H9 (cell line): ENCODE data around the gene MYMK. TPM values are rescaled to one million over a fixed set of nuclear protein-coding genes. Genes with fewer than 3 reads are reported as not detected.

Source experiments
- DNase-seq: peaks from one replicate; pipeline ENCODE4 v3.0.0-alpha.2; 2017
- H2AFZ ChIP-seq: one replicate; pipeline ENCODE4 v1.6.1; 2013; ENCODE audit warnings: mild to moderate bottlenecking, low read length, control low read depth, moderate library complexity
- H2AK5ac ChIP-seq: 2 replicates; pipeline ENCODE4 v1.6.1; 2013; ENCODE audit warnings: low read length, control low read depth, mixed read lengths; ENCODE audit not compliant: insufficient read length
- H2BK120ac ChIP-seq: one replicate; pipeline ENCODE4 v1.6.1; 2013; ENCODE audit warnings: low read depth, mild to moderate bottlenecking, low read length, control low read depth, inconsistent platforms; ENCODE audit not compliant: poor library complexity, severe bottlenecking
- H2BK12ac ChIP-seq: 2 replicates; pipeline ENCODE4 v1.6.1; 2013; ENCODE audit warnings: low read length, control low read depth, mixed read lengths, low read depth; ENCODE audit not compliant: insufficient read length
- H2BK15ac ChIP-seq: 2 replicates; pipeline ENCODE4 v1.6.1; 2013; ENCODE audit warnings: low read depth, low read length, control low read depth
- H2BK20ac ChIP-seq: one replicate; pipeline ENCODE4 v1.6.1; 2013; ENCODE audit warnings: low read depth, mild to moderate bottlenecking, low read length, control low read depth, inconsistent platforms; ENCODE audit not compliant: poor library complexity, severe bottlenecking
- H2BK5ac ChIP-seq: 2 replicates; pipeline ENCODE4 v1.6.1; 2013; ENCODE audit warnings: low read length, control low read depth, mixed read lengths; ENCODE audit not compliant: insufficient read length
- H3K14ac ChIP-seq: 2 replicates; pipeline ENCODE4 v1.6.1; 2013; ENCODE audit warnings: low read length, control low read depth; ENCODE audit not compliant: insufficient read depth
- H3K18ac ChIP-seq: 2 replicates; pipeline ENCODE4 v1.6.1; 2013; ENCODE audit warnings: low read depth, mild to moderate bottlenecking, mixed read lengths, low read length, control low read depth; ENCODE audit not compliant: insufficient read length
- H3K23ac ChIP-seq: 2 replicates; pipeline ENCODE4 v1.6.1; 2013; ENCODE audit warnings: low read length, control low read depth, mixed read lengths, low read depth; ENCODE audit not compliant: insufficient read length
- H3K23me2 ChIP-seq: 2 replicates; pipeline ENCODE4 v1.6.1; 2013; ENCODE audit warnings: low read depth, mild to moderate bottlenecking, mixed read lengths, low read length, control low read depth; ENCODE audit not compliant: insufficient read length, poor library complexity, severe bottlenecking
- H3K27ac ChIP-seq: 2 replicates; pipeline ENCODE4 v1.5.1; 2013; ENCODE audit warnings: low read length, control low read depth, mixed read lengths, low read depth; ENCODE audit not compliant: insufficient read length
- H3K27me3 ChIP-seq: 2 replicates; pipeline ENCODE4 v1.6.1; 2013; ENCODE audit warnings: low read length, control low read depth, inconsistent platforms; ENCODE audit not compliant: insufficient read depth
- H3K4ac ChIP-seq: 2 replicates; pipeline ENCODE4 v1.6.1; 2013; ENCODE audit warnings: low read depth, mild to moderate bottlenecking, control low read depth, inconsistent platforms, low read length, moderate library complexity
- H3K4me1 ChIP-seq: 2 replicates; pipeline ENCODE4 v1.6.1; 2013; ENCODE audit warnings: low read length, control low read depth, inconsistent platforms; ENCODE audit not compliant: insufficient read depth
- H3K4me2 ChIP-seq: 2 replicates; pipeline ENCODE4 v1.6.1; 2013; ENCODE audit warnings: low read length, control low read depth, mixed read lengths; ENCODE audit not compliant: insufficient read length, insufficient read depth
- H3K56ac ChIP-seq: 2 replicates; pipeline ENCODE4 v1.6.1; 2013; ENCODE audit warnings: low read depth, mild to moderate bottlenecking, mixed read lengths, low read length, control low read depth; ENCODE audit not compliant: insufficient read length
- H3K79me1 ChIP-seq: 2 replicates; pipeline ENCODE4 v1.6.1; 2013; ENCODE audit warnings: low read depth, mild to moderate bottlenecking, moderate library complexity, low read length, control low read depth, inconsistent platforms; ENCODE audit not compliant: insufficient read depth, poor library complexity, severe bottlenecking
- H3K79me2 ChIP-seq: 2 replicates; pipeline ENCODE4 v1.6.1; 2013; ENCODE audit warnings: low read length, control low read depth, inconsistent platforms; ENCODE audit not compliant: insufficient read depth
- H3K9ac ChIP-seq: 2 replicates; pipeline ENCODE4 v1.6.1; 2013; ENCODE audit warnings: low read length, control low read depth, mixed read lengths; ENCODE audit not compliant: insufficient read length; ENCODE audit errors: extremely low read depth
- H3K9me3 ChIP-seq: one replicate; pipeline ENCODE4 v1.6.1; 2013; ENCODE audit warnings: low read depth, low read length, inconsistent platforms; ENCODE audit not compliant: control insufficient read depth
- H3T11ph ChIP-seq: one replicate; pipeline ENCODE4 v1.6.1; 2013; ENCODE audit warnings: mild to moderate bottlenecking, low read length, control low read depth, inconsistent platforms
- H4K20me1 ChIP-seq: one replicate; pipeline ENCODE4 v1.6.1; 2013; ENCODE audit not compliant: control insufficient read depth, insufficient read length, insufficient read depth
- H4K5ac ChIP-seq: 2 replicates; pipeline ENCODE4 v1.6.1; 2013; ENCODE audit warnings: low read depth, mild to moderate bottlenecking, mixed read lengths, low read length, control low read depth; ENCODE audit not compliant: insufficient read length
- H4K8ac ChIP-seq: replicated peaks from 2 replicates; pipeline ENCODE4 v1.6.1; 2013; ENCODE audit warnings: low read length, control low read depth, mixed read lengths, low read depth; ENCODE audit not compliant: insufficient read length
- H4K91ac ChIP-seq: 2 replicates; pipeline ENCODE4 v1.6.1; 2013; ENCODE audit warnings: low read depth, mild to moderate bottlenecking, moderate library complexity, mixed read lengths, low read length, control low read depth; ENCODE audit not compliant: insufficient read length
- H3K27ac Mint-ChIP-seq, 3 experiments: 2 replicates in 2 of 3; 3 replicates in 1 of 3; pipeline ENCODE4 v1.8.0; 2020 to 2021; ENCODE audit warnings: mixed read lengths in 3 of 3, mild to moderate bottlenecking in 1 of 3, moderate library complexity in 1 of 3
- H3K27me3 Mint-ChIP-seq: 2 replicates; pipeline ENCODE4 v1.8.0; 2021; ENCODE audit warnings: low read depth, mild to moderate bottlenecking, moderate library complexity, mixed read lengths
- H3K36me3 Mint-ChIP-seq, 3 experiments: 2 replicates in 2 of 3; 3 replicates in 1 of 3; pipeline ENCODE4 v1.8.0; 2020 to 2021; ENCODE audit warnings: low read depth in 3 of 3, mixed read lengths in 3 of 3; ENCODE audit not compliant: insufficient read depth in 1 of 3
- H3K4me1 Mint-ChIP-seq, 2 experiments: 2 replicates each; pipeline ENCODE4 v1.8.0; 2020; ENCODE audit warnings: mixed read lengths in 2 of 2
- H3K4me3 Mint-ChIP-seq, 2 experiments: 2 replicates in 1 of 2; 3 replicates in 1 of 2; pipeline ENCODE4 v1.8.0; 2020 to 2021; ENCODE audit warnings: mild to moderate bottlenecking in 2 of 2, mixed read lengths in 2 of 2, moderate library complexity in 1 of 2
- H3K9me3 Mint-ChIP-seq, 2 experiments: 2 replicates in 1 of 2; 3 replicates in 1 of 2; pipeline ENCODE4 v1.8.0; 2020; ENCODE audit warnings: mild to moderate bottlenecking in 2 of 2, mixed read lengths in 2 of 2, moderate library complexity in 1 of 2
- WGBS: extraction: QIAGEN DNeasy Blood & Tissue Kit; methylation state at CpG from one replicate; pipeline ENCODE4 v1.1.7; 2013; ENCODE audit warnings: missing lambda C conversion rate, low lambda C conversion rate, mixed read lengths; ENCODE audit not compliant: insufficient read length; ENCODE audit errors: extremely low coverage; 5-methylcytosine and 5-hydroxymethylcytosine counted together
- total RNA-seq: library from RNA; stranded (reverse); gene quantifications from 2 replicates; pipeline ENCODE4 v1.2.1, GENCODE V29; 2021
- TF ChIP-seq, protein P1 (sequence below): fragments of 200-600 bp; sonication (generic); conservative IDR thresholded peaks from 3 replicates; pipeline ENCODE4 v1.8.0; 2021; ENCODE audit warnings: antibody characterized with exemption, mild to moderate bottlenecking

MYMK gene
- total RNA-seq, 1 experiment from 2014 or later, result not detected

DNA sequence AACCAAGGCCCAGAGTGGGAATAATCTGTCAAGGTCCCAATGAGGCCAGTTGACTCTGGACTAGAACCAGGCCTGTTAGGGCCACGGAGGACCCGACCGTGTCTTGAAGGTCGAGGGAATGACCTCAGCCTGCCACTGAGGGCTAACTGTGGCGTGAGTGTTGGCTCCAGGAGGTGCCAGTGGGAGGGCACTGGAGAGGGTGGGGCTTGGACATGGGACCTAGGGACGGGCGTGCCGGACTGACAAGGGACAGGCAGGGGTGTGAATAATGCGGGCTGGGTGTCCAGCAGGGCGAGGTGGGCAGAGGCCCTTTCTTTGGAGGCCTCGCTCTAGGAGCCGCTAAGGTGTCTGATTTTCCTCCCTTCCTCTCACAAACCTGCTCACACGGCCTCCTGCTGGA, 17.2 kb upstream of the MYMK start:
- no peak overlapping the region for H4K5ac ChIP-seq
- H3K4me3 Mint-ChIP-seq, result no peak overlapping the region
- no peaks in the 10 kb centered on the region for H3K79me2 ChIP-seq
- H2BK120ac ChIP-seq, result no peak overlapping the region
- no peak overlapping the region for H2BK12ac ChIP-seq
- H3K27ac ChIP-seq, result no peak overlapping the region
- H2BK20ac ChIP-seq, result no peak overlapping the region
- H4K91ac ChIP-seq, result no peak overlapping the region
- H3K4me2 ChIP-seq, result no peak overlapping the region
- H2BK15ac ChIP-seq, result no peak overlapping the region
- no peak for DNase-seq
- peaks cover 2% of the 10 kb centered on the region for H3K27me3 Mint-ChIP-seq
- H3K56ac ChIP-seq, result no peak overlapping the region
- H3K79me1 ChIP-seq, result no peaks in the 10 kb centered on the region
- no peak overlapping the region for H2AFZ ChIP-seq
- H3K14ac ChIP-seq, result no peak overlapping the region
- no peak overlapping the region for H2BK5ac ChIP-seq
- H4K20me1 ChIP-seq, result no peaks in the 10 kb centered on the region
- H3K27ac Mint-ChIP-seq, result peak overlapping the region in 1 of 3 experiments; percentile 48; a peak in 1 of 7 replicates
- H3K9me3 ChIP-seq, result no peaks in the 10 kb centered on the region
- H3K4me1 ChIP-seq, result peaks cover 7% of the 10 kb centered on the region; the same call in 1 of the 2 replicates
- H3K23me2 ChIP-seq, result no peaks in the 10 kb centered on the region
- H3K4me1 Mint-ChIP-seq, result peaks cover 12 to 19% of the 10 kb centered on the region in 2 experiments
- H2AK5ac ChIP-seq, result no peak overlapping the region
- H3K27me3 ChIP-seq, result no peaks in the 10 kb centered on the region
- H3K18ac ChIP-seq, result no peak overlapping the region
- H4K8ac ChIP-seq, result no peak overlapping the region
- no peaks in the 10 kb centered on the region for H3K9me3 Mint-ChIP-seq
- no peak overlapping the region for H3K9ac ChIP-seq
- no peak overlapping the region for H3K4ac ChIP-seq
- H3K23ac ChIP-seq, result no peak overlapping the region
- H3K36me3 Mint-ChIP-seq, result no peaks in the 10 kb centered on the region
- TF ChIP-seq, protein P1, sequence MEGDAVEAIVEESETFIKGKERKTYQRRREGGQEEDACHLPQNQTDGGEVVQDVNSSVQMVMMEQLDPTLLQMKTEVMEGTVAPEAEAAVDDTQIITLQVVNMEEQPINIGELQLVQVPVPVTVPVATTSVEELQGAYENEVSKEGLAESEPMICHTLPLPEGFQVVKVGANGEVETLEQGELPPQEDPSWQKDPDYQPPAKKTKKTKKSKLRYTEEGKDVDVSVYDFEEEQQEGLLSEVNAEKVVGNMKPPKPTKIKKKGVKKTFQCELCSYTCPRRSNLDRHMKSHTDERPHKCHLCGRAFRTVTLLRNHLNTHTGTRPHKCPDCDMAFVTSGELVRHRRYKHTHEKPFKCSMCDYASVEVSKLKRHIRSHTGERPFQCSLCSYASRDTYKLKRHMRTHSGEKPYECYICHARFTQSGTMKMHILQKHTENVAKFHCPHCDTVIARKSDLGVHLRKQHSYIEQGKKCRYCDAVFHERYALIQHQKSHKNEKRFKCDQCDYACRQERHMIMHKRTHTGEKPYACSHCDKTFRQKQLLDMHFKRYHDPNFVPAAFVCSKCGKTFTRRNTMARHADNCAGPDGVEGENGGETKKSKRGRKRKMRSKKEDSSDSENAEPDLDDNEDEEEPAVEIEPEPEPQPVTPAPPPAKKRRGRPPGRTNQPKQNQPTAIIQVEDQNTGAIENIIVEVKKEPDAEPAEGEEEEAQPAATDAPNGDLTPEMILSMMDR, result no peak
- H3T11ph ChIP-seq, result no peak overlapping the region
- WGBS, result no CpG with 5 or more reads among the region's 13 CpGs
